22Rv1 (cell line): ENCODE data around the gene MEF2C.

Source experiments
- CTCF ChIP-seq: fragments of 450-650 bp; IDR thresholded peaks from 2 replicates; pipeline ENCODE4 v1.5.1; 2017; ENCODE audit warnings: mild to moderate bottlenecking
- ZFX ChIP-seq: fragments of 450-650 bp; IDR thresholded peaks from 2 replicates; pipeline ENCODE4 v1.6.1; 2017; ENCODE audit warnings: antibody characterized with exemption, borderline replicate concordance

- TF ChIP-seq CTCF (no peak), ZFX (no peak)
These were observed 197.1 kb downstream of the MEF2C start for GRCh38 chr5:88685591-88686541.
